SK-N-SH (cell line): Measurements from ENCODE around the gene MYDGF.

Source experiments
- CTCF ChIP-seq: fragments of 200-600 bp; sonication (generic); IDR thresholded peaks from 2 replicates; pipeline ENCODE4 v1.6.1; 2017; ENCODE audit warnings: antibody characterized with exemption, mild to moderate bottlenecking, moderate library complexity
- EP300 ChIP-seq, 2 experiments: IDR thresholded peaks; 2 replicates each; pipeline versions ENCODE4 v1.4.0 to v1.6.1; 2012; ENCODE audit warnings: borderline replicate concordance in 1 of 2, low read depth in 1 of 2, low read length in 1 of 2
- FOSL2 ChIP-seq: IDR thresholded peaks from 2 replicates; pipeline ENCODE4 v1.4.0; 2012; ENCODE audit warnings: low read depth, mild to moderate bottlenecking, moderate library complexity, borderline replicate concordance
- FOXM1 ChIP-seq: IDR thresholded peaks from 2 replicates; pipeline ENCODE4 v1.4.0; 2012; ENCODE audit warnings: low read depth, mild to moderate bottlenecking
- GABPA ChIP-seq: IDR thresholded peaks from 2 replicates; pipeline ENCODE4 v1.4.0; 2012; ENCODE audit warnings: low read depth, mild to moderate bottlenecking
- MAX ChIP-seq: IDR thresholded peaks from 2 replicates; pipeline ENCODE4 v1.4.0; 2012; ENCODE audit warnings: low read depth
- MEF2A ChIP-seq: IDR thresholded peaks from 2 replicates; pipeline ENCODE4 v1.4.0; 2012; ENCODE audit warnings: low read depth, borderline replicate concordance
- PBX3 ChIP-seq: IDR thresholded peaks from 2 replicates; pipeline ENCODE4; 2012
- POLR2AphosphoS5 ChIP-seq: IDR thresholded peaks from 2 replicates; pipeline ENCODE4 v1.6.1; 2012; ENCODE audit warnings: low read depth, low read length
- REST ChIP-seq: IDR thresholded peaks from 2 replicates; pipeline ENCODE4 v1.6.1; 2012; ENCODE audit warnings: mild to moderate bottlenecking, low read depth, low read length, moderate library complexity
- TAF1 ChIP-seq: IDR thresholded peaks from 2 replicates; pipeline ENCODE4 v1.6.1; 2012; ENCODE audit warnings: low read depth, mild to moderate bottlenecking, low read length, moderate library complexity, borderline replicate concordance
- USF2 ChIP-seq: fragments of 150-350 bp; IDR thresholded peaks from 2 replicates; pipeline ENCODE4 v1.6.1; 2017; ENCODE audit warnings: antibody characterized with exemption, low read length, low read depth, borderline replicate concordance
- ZBTB33 ChIP-seq: IDR thresholded peaks from 2 replicates; pipeline ENCODE4 v1.4.0; 2012; ENCODE audit warnings: low read depth, borderline replicate concordance

- no peak for TF ChIP-seq USF2
- no peak for TF ChIP-seq CTCF
- TF ChIP-seq POLR2AphosphoS5 = no peak
- TF ChIP-seq FOXM1 = no peak
- TF ChIP-seq PBX3 = no peak
- no peak for TF ChIP-seq GABPA
- TF ChIP-seq EP300 (IDR thresholded peaks at IDR 0.05; ENCODE audit: borderline replicate concordance in 1 of 2, low read depth in 1 of 2, low read length in 1 of 2) = no peak
- no peak for TF ChIP-seq ZBTB33
- TF ChIP-seq MEF2A = no peak
- no peak for TF ChIP-seq MAX
- TF ChIP-seq REST = no peak
- no peak for TF ChIP-seq FOSL2
- no peak for TF ChIP-seq TAF1
Measured at GRCh38 chr19:4693078-4693350, 22.9 kb upstream of the MYDGF start.
